ENCODE data around the gene SPIN2B.

Gene SPIN2B

DNA sequence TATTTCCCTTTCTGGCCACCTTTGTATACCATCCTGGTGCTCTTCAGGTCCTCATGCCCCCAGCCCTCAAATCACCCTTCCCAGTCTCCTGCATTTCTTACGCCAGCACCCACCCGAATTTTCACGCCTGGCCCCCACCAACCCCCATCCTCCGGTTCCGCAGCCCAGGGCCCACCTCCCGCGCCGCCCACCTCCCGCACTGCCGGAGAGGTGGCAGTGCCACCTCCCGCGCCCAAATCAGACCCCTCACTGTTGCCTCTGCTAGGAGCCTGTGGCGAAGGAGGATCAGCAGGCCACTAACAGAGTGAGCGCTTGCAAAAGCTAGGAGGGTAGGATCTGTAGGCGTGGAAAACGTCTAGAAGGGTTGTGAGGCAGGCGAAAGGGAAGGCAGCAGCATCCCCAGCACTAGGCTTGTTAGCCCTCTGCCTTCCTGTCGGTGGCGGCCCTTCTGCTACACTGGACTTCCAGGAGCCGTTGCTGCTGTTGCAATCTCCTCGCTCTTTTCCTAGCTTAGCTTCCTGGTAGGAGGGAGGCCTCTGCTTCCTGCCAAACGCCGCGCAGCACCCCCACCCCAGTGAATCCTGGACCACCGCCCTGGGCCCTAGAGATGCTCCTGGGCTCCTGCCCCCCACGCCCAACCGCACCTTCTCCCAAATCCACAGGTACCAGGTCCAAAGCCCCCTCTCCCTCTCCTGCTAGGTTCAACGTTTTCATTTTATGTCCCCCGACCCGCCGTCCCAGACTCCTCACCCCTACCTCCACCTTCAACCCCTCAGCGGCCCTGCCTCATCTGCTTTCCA lies 51.0 kb downstream of the SPIN2B start:
- Histone ChIP-seq H3K9me3 (ENCODE audit: control insufficient read depth, low read length) (no peaks in the 10 kb centered on the region), H3K27ac (no peak overlapping the region), H3K27me3 (ENCODE audit: control insufficient read depth, insufficient read depth, low read length) (no peaks in the 10 kb centered on the region), H3K9ac (no peak overlapping the region), H3K4me3 (ENCODE audit: low read depth, low read length) (no peak overlapping the region), H3K4me1 (no peaks in the 10 kb centered on the region), H3K4me2 (ENCODE audit: low read length) (no peak overlapping the region), H3K79me2 (no peaks in the 10 kb centered on the region), H3K36me3 (ENCODE audit: control insufficient read depth, insufficient read depth, low read length) (no peaks in the 10 kb centered on the region), H2AFZ (no peak overlapping the region)
- TF ChIP-seq, protein P1, sequence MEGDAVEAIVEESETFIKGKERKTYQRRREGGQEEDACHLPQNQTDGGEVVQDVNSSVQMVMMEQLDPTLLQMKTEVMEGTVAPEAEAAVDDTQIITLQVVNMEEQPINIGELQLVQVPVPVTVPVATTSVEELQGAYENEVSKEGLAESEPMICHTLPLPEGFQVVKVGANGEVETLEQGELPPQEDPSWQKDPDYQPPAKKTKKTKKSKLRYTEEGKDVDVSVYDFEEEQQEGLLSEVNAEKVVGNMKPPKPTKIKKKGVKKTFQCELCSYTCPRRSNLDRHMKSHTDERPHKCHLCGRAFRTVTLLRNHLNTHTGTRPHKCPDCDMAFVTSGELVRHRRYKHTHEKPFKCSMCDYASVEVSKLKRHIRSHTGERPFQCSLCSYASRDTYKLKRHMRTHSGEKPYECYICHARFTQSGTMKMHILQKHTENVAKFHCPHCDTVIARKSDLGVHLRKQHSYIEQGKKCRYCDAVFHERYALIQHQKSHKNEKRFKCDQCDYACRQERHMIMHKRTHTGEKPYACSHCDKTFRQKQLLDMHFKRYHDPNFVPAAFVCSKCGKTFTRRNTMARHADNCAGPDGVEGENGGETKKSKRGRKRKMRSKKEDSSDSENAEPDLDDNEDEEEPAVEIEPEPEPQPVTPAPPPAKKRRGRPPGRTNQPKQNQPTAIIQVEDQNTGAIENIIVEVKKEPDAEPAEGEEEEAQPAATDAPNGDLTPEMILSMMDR (IDR thresholded peaks at IDR 0.05): no peak
